C4-2B (cell line): ENCODE results near the gene EPHA4.

Experiments
- H3K27ac ChIP-seq: fragments of 450-650 bp; 2 replicates; pipeline ENCODE4 v1.5.1; 2017
- ZFX ChIP-seq: fragments of 450-650 bp; IDR thresholded peaks from 2 replicates; pipeline ENCODE4 v1.6.1; 2017
- TF ChIP-seq, protein P1 (sequence below): fragments of 450-650 bp; conservative IDR thresholded peaks from 2 replicates; pipeline ENCODE4 v1.5.1; 2017; ENCODE audit warnings: mild to moderate bottlenecking

Gene EPHA4

DNA sequence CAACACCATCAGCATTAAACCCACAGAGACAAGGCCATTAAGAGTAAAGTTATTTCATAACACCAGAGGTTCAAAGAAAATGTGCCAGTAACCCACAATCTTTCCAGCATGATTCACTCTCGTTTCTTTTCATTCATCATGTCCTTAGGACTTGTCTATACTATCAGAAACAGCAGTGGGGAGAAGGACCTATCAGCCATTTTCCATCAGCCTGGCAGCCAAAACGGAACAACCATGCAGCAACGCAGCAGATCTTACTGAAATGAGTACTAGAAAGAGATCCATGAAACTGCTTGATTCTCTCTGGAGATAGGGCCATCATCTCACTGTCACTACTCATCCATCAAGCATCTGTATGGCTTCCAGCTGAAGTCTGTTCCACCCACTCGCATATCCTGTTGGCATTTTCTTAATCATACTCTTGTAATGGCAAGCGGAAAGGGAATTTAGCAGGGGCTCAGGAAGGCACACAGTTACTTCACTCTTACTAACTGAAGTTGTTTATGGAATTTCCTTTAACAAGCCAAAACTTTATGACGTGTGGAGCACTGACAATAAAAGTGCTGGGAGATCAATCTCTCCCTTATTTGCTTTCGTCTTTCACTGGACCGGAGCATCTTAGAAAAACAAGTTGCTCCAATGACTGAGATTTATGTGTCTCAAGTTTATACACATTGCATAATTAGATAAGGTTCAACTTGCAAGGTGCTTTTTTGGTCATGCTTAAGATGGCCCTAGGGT lies 69.7 kb downstream of the EPHA4 start:
- H3K27ac ChIP-seq: no peak overlapping the region
- no peak for TF ChIP-seq ZFX
- TF ChIP-seq, protein P1, sequence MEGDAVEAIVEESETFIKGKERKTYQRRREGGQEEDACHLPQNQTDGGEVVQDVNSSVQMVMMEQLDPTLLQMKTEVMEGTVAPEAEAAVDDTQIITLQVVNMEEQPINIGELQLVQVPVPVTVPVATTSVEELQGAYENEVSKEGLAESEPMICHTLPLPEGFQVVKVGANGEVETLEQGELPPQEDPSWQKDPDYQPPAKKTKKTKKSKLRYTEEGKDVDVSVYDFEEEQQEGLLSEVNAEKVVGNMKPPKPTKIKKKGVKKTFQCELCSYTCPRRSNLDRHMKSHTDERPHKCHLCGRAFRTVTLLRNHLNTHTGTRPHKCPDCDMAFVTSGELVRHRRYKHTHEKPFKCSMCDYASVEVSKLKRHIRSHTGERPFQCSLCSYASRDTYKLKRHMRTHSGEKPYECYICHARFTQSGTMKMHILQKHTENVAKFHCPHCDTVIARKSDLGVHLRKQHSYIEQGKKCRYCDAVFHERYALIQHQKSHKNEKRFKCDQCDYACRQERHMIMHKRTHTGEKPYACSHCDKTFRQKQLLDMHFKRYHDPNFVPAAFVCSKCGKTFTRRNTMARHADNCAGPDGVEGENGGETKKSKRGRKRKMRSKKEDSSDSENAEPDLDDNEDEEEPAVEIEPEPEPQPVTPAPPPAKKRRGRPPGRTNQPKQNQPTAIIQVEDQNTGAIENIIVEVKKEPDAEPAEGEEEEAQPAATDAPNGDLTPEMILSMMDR: no peak

DNA sequence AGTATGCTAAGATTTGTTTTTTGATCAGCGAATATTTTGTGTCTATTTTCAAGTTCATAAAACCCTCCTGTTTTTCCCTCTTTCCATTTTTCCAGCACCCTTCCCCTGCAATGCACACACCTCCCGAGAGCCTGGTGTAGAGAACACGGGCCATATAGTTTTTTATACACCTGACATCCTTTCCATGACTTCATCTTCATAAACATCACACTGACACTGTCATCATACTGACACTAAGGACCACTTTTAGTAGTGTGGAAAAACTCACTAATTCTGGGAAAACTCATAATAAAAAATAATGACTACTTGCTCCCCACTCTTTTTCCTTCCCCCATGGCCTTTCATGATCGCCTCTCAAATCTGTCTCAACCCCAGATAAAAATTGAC lies 70.2 kb downstream of the EPHA4 start:
- no peak overlapping the region for H3K27ac ChIP-seq
- TF ChIP-seq, protein P1: no peak
- TF ChIP-seq ZFX: no peak

DNA sequence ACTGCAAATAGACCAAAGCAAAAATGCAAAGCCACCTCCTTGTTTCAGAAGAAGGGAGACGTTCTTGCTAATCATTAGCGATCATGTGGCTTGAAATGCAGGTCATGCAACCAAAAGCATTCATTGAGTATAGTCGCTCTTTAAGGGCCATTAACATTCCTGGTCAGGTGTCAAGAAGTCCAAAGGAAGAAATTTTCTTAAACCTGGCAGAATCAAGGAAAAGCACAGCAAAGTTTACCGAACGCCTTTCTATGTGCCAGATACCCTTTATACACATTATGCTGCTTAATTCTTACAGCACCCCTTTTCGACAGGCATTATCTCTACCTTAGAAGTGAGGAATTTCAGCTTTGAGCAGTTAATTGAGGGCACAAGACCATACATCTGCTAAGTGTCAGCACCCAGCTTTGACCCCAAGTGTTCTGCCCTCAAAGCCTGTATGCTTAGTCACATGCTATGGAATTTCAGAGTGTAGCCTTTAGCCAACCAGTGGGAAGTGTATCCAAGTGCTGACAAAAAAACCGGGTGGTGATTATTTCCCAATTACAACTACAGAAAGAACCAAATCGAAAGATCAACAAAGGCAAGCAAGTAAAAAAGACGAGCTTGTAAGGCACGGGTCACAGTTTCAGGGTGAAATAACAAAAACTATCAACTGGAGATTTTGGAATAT lies 70.8 kb downstream of the EPHA4 start:
- TF ChIP-seq, protein P1: no peak
- TF ChIP-seq ZFX: no peak
- H3K27ac ChIP-seq: no peak overlapping the region

DNA sequence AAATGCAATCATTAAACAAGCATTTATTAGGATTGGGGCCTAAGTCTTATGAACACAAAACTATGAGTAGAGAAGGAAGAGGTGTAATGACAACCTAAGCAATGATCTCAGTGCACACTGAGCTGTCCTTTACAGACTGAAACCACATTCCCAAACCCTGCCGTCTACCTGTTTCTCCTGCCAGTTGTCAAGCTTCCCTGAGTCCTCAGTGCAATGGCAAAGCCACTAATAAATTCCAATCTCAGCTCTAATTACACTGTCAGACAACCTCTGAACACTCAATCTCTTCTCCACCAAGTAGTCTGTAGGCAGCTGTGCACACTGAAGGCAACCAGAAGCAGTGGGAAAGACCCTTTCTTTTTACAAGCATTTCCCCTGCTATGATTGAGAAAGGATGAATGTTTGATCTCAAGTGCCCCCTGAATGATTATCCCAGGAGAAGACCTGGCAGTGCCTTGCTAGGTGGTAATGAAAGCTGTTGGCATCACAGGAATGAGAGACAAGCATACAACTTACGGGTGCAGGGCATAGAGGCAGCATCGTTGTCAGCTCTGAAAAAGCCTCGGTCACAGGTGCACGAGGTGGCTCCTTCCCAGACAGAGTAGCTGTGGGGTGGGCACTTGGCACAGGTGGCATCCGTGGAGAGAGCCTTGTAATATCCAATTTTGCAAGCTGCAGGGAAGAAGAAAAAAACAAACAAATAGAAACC lies 71.4 kb downstream of the EPHA4 start:
- TF ChIP-seq ZFX: no peak
- TF ChIP-seq, protein P1: no peak
- no peak overlapping the region for H3K27ac ChIP-seq

DNA sequence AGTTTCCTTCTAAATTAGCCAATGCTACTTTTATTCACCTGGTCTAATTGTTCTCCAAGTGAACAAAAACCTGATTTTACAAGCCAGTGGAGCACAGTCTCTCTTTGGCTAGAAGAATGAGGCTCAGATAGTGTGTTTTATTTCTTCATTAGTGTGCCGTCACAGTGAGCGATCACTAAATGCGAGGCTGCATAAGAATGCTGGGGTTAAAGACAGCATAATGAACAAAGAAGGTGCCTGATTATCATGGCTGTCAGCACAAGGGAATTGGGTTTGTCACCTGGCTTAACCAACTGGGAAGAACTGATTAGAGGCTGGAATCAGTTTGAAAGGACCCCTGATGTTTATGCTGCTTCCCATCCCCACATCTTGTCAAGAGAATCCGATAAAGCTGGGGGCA lies 76.4 kb downstream of the EPHA4 start:
- H3K27ac ChIP-seq: no peak overlapping the region

DNA sequence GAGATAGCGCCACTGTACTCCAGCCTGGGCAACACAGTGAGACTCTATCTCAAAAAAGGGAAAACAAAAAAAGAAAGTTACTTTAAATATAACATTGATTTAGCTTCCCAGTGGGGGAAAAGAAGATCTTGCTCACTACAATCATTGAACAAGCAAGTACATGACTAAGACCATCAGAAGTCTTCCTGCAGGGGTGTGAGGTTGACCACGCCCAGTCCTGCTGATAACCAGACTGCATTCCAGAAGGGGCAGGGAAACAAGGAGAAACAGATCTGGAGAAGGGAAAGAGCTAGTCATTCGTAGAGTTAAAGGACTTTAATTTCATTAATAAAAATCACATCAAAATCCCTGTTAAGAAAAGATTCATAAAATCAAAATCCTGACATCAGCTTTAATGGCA lies 77.5 kb downstream of the EPHA4 start:
- H3K27ac ChIP-seq: no peak overlapping the region
- TF ChIP-seq, protein P1: no peak
- TF ChIP-seq ZFX: no peak

More for the DNA sequence above, 76.4 kb downstream of the EPHA4 start:
- TF ChIP-seq, protein P1: no peak
- no peak for TF ChIP-seq ZFX

DNA sequence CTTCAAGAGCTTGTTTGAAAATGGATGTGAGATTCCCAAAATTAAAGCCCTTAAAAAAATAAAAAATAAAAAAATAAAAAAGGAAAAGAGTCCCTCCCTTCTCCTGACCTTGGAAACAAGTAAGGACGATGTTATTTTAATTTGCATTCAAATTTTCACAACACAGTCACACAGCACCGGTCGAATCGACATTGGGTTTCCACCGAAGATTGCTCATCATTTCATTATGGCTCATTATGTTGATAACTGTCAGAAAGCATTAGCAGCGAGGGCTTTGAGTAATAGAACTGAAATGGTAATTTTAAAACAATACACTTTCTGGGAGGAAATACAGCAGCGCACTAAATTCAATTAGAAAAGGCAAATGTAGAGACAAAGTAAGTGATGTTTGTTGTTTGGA lies 78.7 kb downstream of the EPHA4 start:
- no peak overlapping the region for H3K27ac ChIP-seq
- TF ChIP-seq, protein P1: no peak
- no peak for TF ChIP-seq ZFX
